Thymus (tissue), 11 donors: Measurements from ENCODE around the gene TBC1D3I. TPM values are rescaled to one million over a fixed set of nuclear protein-coding genes. Genes with fewer than 3 reads are reported as not detected.
"Not testable (repeated sequence)": the region's sequence is repeated elsewhere in the genome, so short reads cannot be mapped to it uniquely, and the experiment has no call there.

ENCODE experiments used
- DNase-seq, 9 donors: peaks; one replicate each; pipeline ENCODE4 v3.0.0-alpha.2; 2013; ENCODE audit warnings: low spot score in 9 of 9, low read depth in 6 of 9, missing footprints in 1 of 9
- H3K27ac ChIP-seq, 2 donors: one replicate each; pipeline ENCODE4 v1.5.1; 2013; ENCODE audit warnings: control low read depth in 1 of 2, low read depth in 1 of 2, low read length in 1 of 2, mild to moderate bottlenecking in 1 of 2, moderate library complexity in 1 of 2
- H3K27me3 ChIP-seq, 2 donors: one replicate each; pipeline ENCODE4 v1.5.1; 2013; ENCODE audit warnings: low read length in 1 of 2; ENCODE audit not compliant: control insufficient read depth in 2 of 2, insufficient read depth in 1 of 2
- H3K36me3 ChIP-seq, 2 donors: one replicate each; pipeline ENCODE4 v1.5.1; 2013; ENCODE audit warnings: low read length in 1 of 2, mild to moderate bottlenecking in 1 of 2, moderate library complexity in 1 of 2; ENCODE audit not compliant: control insufficient read depth in 2 of 2, insufficient read depth in 2 of 2
- H3K4me1 ChIP-seq, 2 donors: one replicate each; pipeline ENCODE4 v1.5.1; 2013; ENCODE audit warnings: low read length in 2 of 2; ENCODE audit not compliant: control insufficient read depth in 2 of 2, insufficient read depth in 2 of 2
- H3K4me3 ChIP-seq, 2 donors: one replicate each; pipeline ENCODE4 v1.5.1; 2013; ENCODE audit warnings: low read length in 2 of 2, control low read depth in 1 of 2, mild to moderate bottlenecking in 1 of 2
- H3K9me3 ChIP-seq, 2 donors: one replicate each; pipeline ENCODE4 v1.5.1; 2013; ENCODE audit warnings: low read length in 1 of 2, mild to moderate bottlenecking in 1 of 2; ENCODE audit not compliant: control insufficient read depth in 2 of 2, insufficient read depth in 1 of 2
- WGBS: extraction: QIAGEN DNeasy Blood & Tissue Kit; methylation state at CpG from one replicate; pipeline ENCODE4 v1.1.7; 2013; 5-methylcytosine and 5-hydroxymethylcytosine counted together
- polyA plus RNA-seq: library from polyadenylated mRNA; stranded (reverse); fragments of 200-250 nt; gene quantifications from one replicate; pipeline ENCODE4 v1.2.3, GENCODE V29; 2013
- total RNA-seq: library from RNA; stranded (reverse); fragments of 120-200 nt; gene quantifications from one replicate; pipeline ENCODE4 v1.2.4, GENCODE V29; 2013
- donor health status: healthy.

TBC1D3I gene
- total and polyA plus RNA-seq, 2 donors = 0.87 TPM; not detected in 1

DNA sequence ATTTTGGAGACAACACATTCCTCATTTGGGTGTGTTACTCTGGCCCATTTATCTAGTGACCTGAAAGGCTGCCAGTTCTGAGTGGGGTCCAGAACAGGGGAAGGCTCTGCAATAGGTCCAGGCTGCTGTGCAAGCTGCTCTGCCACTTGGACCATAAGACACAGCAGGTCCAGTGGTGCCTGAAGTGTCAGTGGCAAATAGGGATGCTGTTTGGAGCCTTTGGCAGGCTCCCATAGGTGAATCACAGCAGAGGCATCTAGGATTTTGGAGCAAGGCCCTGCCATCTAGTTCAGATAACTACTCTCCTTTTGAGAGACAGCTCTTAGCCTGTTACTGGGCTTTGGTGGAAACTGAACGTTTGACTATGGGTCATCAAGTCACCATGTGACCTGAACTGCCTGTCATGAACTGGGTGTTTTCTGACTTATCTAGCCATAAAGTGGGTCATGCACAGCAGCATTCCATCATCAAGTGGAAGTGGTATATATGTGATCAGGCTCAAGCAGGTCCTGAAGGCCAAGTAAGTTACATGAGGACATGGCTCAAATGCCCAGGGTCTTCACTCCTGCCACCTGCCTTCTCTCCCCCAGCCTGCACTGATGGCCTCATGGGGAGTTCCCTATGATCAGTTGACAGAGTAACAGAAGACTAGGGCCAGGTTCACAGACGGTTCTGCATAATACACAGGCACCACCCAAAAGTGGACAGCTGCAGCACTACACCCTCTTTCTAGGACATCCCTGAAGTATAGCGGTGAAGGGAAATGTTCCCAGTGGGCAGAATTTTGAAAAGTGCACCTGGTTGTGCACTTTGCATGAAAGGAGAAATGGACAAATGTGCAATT lies 43.4 kb downstream of the TBC1D3I start:
- H3K36me3 ChIP-seq, DNase-seq, H3K4me1 ChIP-seq, H3K27me3 ChIP-seq, H3K4me3 ChIP-seq, H3K27ac ChIP-seq, H3K9me3 ChIP-seq: not testable (repeated sequence)
- 91% methylated on average over 3 of the region's 3 CpGs for WGBS

DNA sequence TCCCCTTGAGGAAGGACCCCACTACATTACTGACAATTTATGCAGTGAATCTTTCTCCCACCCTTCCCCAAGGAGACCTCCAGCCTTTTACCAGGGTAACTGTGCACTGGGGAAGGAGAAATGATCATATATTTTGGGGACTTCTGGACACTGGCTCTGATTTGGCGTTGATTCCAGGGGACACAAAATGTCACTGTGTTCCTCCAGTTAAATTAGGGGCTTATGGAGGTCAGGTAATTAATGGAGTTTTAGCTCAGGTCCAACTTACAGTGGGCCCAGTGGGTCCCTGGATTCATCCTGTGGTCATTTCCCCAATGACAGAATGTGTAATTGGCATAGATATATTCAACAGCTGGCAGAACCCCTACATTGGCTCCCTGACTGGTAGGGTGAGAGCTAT lies 44.8 kb downstream of the TBC1D3I start:
- not testable (repeated sequence) for H3K4me1 ChIP-seq, H3K4me3 ChIP-seq, H3K27me3 ChIP-seq, H3K9me3 ChIP-seq, H3K36me3 ChIP-seq, H3K27ac ChIP-seq, DNase-seq
- 100% methylated on average over 1 of the region's 1 CpG for WGBS

DNA sequence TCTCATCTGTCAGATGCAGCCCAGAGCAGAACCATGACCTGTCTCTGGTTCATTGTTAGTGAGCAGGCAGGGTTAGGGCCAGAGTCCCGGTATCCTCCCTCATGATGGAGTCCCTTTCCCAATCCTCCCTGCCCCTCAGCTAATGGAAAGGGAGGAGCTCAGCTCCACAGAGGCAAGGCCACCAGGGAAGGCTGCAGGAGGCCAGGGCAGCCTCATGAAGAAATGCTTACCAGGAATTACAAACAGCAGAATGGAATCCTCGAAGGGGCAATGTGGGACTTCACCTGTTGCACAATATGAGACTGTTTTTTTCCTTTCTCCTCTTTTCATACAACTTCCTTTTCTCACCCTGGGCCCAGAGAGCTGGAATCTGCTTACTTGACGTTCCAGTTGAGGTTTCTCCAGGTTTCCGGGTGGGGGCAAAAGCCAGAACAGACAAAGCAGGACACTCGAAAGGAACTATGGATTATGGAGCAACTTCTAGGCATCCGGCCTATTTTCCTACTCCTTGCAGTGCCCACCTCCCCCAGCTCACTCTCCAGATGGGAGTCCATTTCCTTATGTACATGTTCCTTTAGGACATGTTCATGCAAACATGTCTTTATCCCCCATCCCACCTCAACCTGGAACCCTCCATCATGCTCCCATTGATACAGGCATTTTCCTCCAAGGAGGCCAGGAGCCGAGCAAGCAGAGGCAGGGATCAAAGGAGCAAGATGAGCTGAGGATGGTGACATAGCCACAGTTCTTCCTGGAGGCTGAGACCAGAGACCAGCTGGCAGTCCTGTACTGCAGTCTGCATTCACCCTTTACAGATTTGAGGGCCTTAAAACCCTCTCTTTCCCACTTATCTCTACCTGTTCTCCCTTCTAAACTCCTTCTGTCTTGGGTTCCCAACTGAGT lies 48.7 kb downstream of the TBC1D3I start:
- H3K4me1 ChIP-seq = not testable (repeated sequence)

DNA sequence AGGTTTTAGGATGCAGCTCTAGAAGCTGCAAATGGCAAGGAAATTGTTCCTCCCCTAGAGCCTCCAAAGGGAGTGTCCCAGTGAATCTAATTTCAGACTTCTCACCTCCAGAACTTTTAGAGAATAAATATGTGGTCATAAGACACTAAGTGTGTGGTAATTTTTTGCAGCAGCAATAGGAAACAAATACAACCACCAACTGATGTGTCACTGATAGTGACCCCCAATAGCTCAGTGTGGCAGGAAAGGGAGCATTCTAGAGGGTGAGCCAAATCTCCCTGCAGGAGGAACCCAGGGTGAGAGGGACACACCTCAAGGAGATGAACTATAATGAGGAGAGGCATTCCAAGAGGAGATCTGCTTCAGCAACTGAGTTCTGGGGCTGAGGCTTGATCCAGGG lies 49.5 kb downstream of the TBC1D3I start:
- Histone ChIP-seq H3K4me3 (no peak overlapping the region), H3K27ac (no peak overlapping the region), H3K4me1 (no peaks in the 10 kb centered on the region), H3K27me3 (peaks cover 0 to 2% of the 10 kb centered on the region in 2 donors), H3K36me3 (no peaks in the 10 kb centered on the region), H3K9me3 (no peaks in the 10 kb centered on the region)
- no peak for DNase-seq

More for the DNA sequence above, 48.7 kb downstream of the TBC1D3I start:
- not testable (repeated sequence) for H3K4me3 ChIP-seq, H3K27ac ChIP-seq, H3K9me3 ChIP-seq, H3K36me3 ChIP-seq, H3K27me3 ChIP-seq, DNase-seq
- 95% methylated on average over 7 of the region's 7 CpGs for WGBS

DNA sequence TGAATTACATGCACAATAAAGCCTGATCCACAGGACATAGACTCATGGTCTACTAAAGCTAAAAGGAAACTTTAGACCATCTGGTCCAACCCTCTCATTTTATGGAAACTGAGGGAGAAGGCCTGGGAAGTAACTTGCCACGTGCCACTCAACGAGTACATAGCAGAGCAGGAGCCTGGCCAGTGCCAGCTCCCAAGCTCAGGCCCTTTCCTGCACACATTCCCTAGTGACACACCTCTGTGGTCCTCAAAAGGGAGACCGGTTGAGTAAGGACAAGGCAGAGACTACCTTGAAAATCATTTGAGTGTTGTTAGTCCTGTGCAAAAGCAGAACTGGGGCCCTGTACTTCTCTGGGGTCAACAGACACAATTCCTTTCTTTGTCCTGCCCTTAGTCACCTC lies 50.7 kb downstream of the TBC1D3I start:
- Histone ChIP-seq H3K4me1 (no peaks in the 10 kb centered on the region), H3K4me3 (no peak overlapping the region), H3K9me3 (no peaks in the 10 kb centered on the region), H3K36me3 (no peaks in the 10 kb centered on the region), H3K27ac (no peak overlapping the region), H3K27me3 (peaks cover 0 to 2% of the 10 kb centered on the region in 2 donors)
- WGBS = 91% methylated on average over 3 of the region's 3 CpGs
- no peak for DNase-seq

DNA sequence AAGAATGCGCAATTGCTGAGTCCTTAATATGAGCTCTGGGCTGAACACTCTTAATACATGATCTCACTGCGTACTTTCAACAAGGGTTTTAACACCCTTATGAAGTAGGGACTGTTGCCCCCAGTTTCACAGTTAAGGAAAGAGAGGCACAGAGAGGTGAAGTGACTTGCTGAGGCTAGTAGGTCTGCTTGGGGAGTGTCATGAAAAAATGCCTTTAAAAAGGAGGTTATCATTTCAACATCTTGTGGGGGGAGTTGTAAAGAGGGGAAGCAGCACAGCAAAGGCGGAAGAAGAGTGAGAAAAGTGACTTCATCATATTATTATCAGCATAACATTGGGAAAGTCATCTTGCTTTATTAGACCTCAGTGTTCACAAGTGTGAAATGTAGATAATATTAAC lies 51.4 kb downstream of the TBC1D3I start:
- WGBS = 95% methylated on average over 3 of the region's 3 CpGs
- H3K9me3 ChIP-seq = no peaks in the 10 kb centered on the region
- peaks cover 0 to 2% of the 10 kb centered on the region in 2 donors for H3K27me3 ChIP-seq
- no peak for DNase-seq
- H3K4me1 ChIP-seq = no peaks in the 10 kb centered on the region
- no peak overlapping the region for H3K27ac ChIP-seq
- H3K36me3 ChIP-seq = no peaks in the 10 kb centered on the region
- H3K4me3 ChIP-seq = no peak overlapping the region

DNA sequence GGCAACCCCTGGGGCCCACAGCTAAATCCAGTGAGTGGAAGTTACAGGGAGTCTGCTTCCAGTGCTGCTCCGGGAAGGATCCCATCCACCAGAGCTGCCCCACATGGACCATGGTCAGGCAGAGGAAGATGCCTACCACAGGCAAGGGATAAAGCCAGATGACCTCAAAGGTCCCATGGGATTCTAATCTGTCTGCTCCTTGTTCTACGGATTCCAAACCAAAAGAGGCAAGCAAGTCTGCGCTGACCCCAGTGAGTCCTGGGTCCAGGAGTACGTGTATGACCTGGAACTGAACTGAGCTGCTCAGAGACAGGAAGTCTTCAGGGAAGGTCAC lies 52.1 kb downstream of the TBC1D3I start:
- H3K4me3 ChIP-seq = no peak overlapping the region
- 95% methylated on average over 4 of the region's 4 CpGs for WGBS
- no peak for DNase-seq

DNA sequence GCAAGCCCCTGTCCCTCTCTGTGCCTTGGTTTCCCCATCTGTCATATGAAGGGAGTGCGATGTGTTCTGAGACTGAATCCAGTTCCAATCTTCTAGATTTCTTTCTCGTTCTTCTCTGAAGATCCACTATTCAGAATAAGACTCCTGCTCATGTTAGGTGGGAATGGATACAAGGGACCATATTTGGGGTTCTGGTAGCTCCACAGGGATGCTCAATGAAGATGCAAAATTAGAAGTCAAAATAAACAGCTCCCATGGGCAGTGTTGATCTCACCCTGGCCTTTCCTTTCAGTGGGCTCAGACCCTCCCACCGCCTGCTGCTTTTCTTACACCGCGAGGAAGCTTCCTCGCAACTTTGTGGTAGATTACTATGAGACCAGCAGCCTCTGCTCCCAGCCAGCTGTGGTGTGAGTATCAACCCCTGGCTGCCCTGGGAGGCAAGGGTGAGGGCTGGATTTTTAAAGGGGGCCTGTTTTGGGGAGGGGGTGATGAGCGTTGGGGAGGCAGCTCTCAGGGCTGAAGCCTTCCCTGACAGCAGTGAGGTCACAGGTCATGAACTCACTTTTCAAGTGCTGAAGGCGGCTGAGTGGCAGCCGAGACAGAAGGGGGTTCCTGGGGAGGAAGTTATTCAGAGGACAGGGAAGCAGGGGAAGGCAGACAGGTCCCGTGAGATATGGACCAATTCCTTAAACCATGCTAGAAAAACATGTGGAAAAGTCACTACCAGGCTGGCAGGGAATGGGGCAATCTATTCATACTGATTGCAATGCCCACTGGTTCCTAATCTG lies 52.7 kb downstream of the TBC1D3I start:
- H3K27ac ChIP-seq, H3K4me3 ChIP-seq, DNase-seq: not testable (repeated sequence)

More for the DNA sequence above, 52.1 kb downstream of the TBC1D3I start:
- H3K27me3 ChIP-seq = peaks cover 0 to 2% of the 10 kb centered on the region in 2 donors
- H3K9me3 ChIP-seq = no peaks in the 10 kb centered on the region
- no peak overlapping the region for H3K27ac ChIP-seq
- H3K4me1 ChIP-seq = no peaks in the 10 kb centered on the region
- H3K36me3 ChIP-seq = no peaks in the 10 kb centered on the region

More for the DNA sequence above, 52.7 kb downstream of the TBC1D3I start:
- WGBS = 67% methylated on average over 9 of the region's 10 CpGs
- not testable (repeated sequence) for H3K4me1 ChIP-seq, H3K9me3 ChIP-seq, H3K36me3 ChIP-seq, H3K27me3 ChIP-seq
